ENCODE measurements around the gene PPCDC. TPM values are rescaled to one million over a fixed set of nuclear protein-coding genes. Genes with fewer than 3 reads are reported as not detected.

Gene PPCDC
- total and polyA plus RNA-seq, 2 of the 4 experiments (the other 2 are of a cell fraction): 13.3 to 16.3 TPM

- no peak within 1 kb of the TSS for H2AK9ac ChIP-seq (replicated peaks; ENCODE audit: low read depth, low read length, poor library complexity)
- intact Hi-C loops (cut with micrococcal nuclease) (no loop called here), dilution Hi-C loops (cut with HindIII; ENCODE audit: low sequenced_read_pairs, unreplicated experiment) (no loop called here), in situ Hi-C loops (cut with MboI; ENCODE audit: low sequenced_read_pairs) (no loop called here)
- H3K18ac ChIP-seq (ENCODE audit: low read depth, low read length): no peak within 1 kb of the TSS
- H2BK20ac ChIP-seq (ENCODE audit: low read depth, low read length): no peak within 1 kb of the TSS
- H2AFZ ChIP-seq (replicated peaks; ENCODE audit: low read length, poor library complexity): peak within 1 kb of the TSS; percentile 93
- H4K20me1 ChIP-seq (ENCODE audit: insufficient read depth, low read length): no peaks in the 10 kb centered on the region; the same call in 1 of the 2 replicates
- no peak within 1 kb of the TSS for H2BK15ac ChIP-seq (ENCODE audit: low read depth, low read length)
- H3K4me2 ChIP-seq (ENCODE audit: low read depth, low read length): peak within 1 kb of the TSS; percentile 88
- H2AK5ac ChIP-seq (ENCODE audit: low read depth, low read length): no peak within 1 kb of the TSS
- peak within 1 kb of the TSS; percentile 72 for H3K4me3 ChIP-seq (ENCODE audit: insufficient read depth, low read depth, low read length)
- no peak within 1 kb of the TSS for H4K91ac ChIP-seq (ENCODE audit: insufficient read depth, low read depth, low read length)
- no peak within 1 kb of the TSS for H4K5ac ChIP-seq (ENCODE audit: low read depth, low read length)
- no peak within 1 kb of the TSS for H3K23ac ChIP-seq (ENCODE audit: low read depth, low read length)
- H3K79me1 ChIP-seq (ENCODE audit: low read depth in 1 of 2, low read length in 2 of 2): no peaks in the 10 kb centered on the region
- H3K27me3 ChIP-seq (ENCODE audit: control insufficient read depth, insufficient read depth, low read length): peaks cover 26% of the 10 kb centered on the region
- H4K8ac ChIP-seq (ENCODE audit: low read depth in 2 of 2, low read length in 2 of 2): 0 out of 4 replicates have a peak within 1 kb of the TSS, but pooled peaks of 1 of the 2 experiments have one; percentile 39
- no peak within 1 kb of the TSS for H2BK5ac ChIP-seq (ENCODE audit: low read depth, low read length, poor library complexity, severe bottlenecking)
- H3K4me1 ChIP-seq (ENCODE audit: control insufficient read depth, insufficient read depth, low read length): no peaks in the 10 kb centered on the region
- peaks cover 4% of the 10 kb centered on the region; the same call in 1 of the 2 replicates for H3K9me3 ChIP-seq (ENCODE audit: control insufficient read depth, insufficient read depth, low read length)
- 1% methylated on average over 31 of the region's 58 CpGs; no CpG with 5 or more reads in 1 of the 2 experiments for WGBS, 2 experiments (ENCODE audit: extremely low coverage in 2 of 2, insufficient read length in 1 of 2)
- H3K9ac ChIP-seq (ENCODE audit: low read depth, low read length): peak within 1 kb of the TSS; percentile 57
- peak; percentile 58 for TF ChIP-seq RCOR1 (IDR thresholded peaks at IDR 0.05; ENCODE audit: insufficient replicate concordance, low read length)
- no peak for TF ChIP-seq RFX5 (IDR thresholded peaks at IDR 0.05; ENCODE audit: low read depth, low read length)
- TF ChIP-seq MAFK (IDR thresholded peaks at IDR 0.05; ENCODE audit: low read depth, low read length): no peak
- no peak for TF ChIP-seq FOS (IDR thresholded peaks at IDR 0.05; ENCODE audit: low read depth, low read length)
- no peak for TF ChIP-seq BHLHE40 (IDR thresholded peaks at IDR 0.05; ENCODE audit: low read depth, low read length)
- peak; percentile 43; the same call in 1 of the 2 replicates for TF ChIP-seq MAZ (IDR thresholded peaks at IDR 0.05; ENCODE audit: borderline replicate concordance, low read depth, low read length)
- no peak for TF ChIP-seq POLR2A (IDR thresholded peaks at IDR 0.05; ENCODE audit: low read depth, low read length)
- TF ChIP-seq SMC3 (IDR thresholded peaks at IDR 0.05; ENCODE audit: low read depth, low read length): no peak
- TF ChIP-seq, protein P1, sequence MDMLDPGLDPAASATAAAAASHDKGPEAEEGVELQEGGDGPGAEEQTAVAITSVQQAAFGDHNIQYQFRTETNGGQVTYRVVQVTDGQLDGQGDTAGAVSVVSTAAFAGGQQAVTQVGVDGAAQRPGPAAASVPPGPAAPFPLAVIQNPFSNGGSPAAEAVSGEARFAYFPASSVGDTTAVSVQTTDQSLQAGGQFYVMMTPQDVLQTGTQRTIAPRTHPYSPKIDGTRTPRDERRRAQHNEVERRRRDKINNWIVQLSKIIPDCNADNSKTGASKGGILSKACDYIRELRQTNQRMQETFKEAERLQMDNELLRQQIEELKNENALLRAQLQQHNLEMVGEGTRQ (IDR thresholded peaks at IDR 0.05; ENCODE audit: low read depth, low read length): no peak
- no peak within 1 kb of the TSS for H3K4ac ChIP-seq (ENCODE audit: low read depth, low read length)
- ATAC-seq (ENCODE audit: low read depth): peak; percentile 100
- no TSS peak for BruUV-seq (replicated peaks)
- ChIA-PET CTCF (interaction anchor here (1.0 to 1.1 kb wide), 2 partner anchors 38 to 206 kb away, joined by 3 read pairs; partner anchors contain the start of genes C15orf39 and RPP25), POLR2A (ENCODE audit: unreplicated experiment) (no interaction called here)
- DNase-seq: peak; percentile 93
- no peak within 1 kb of the TSS for H3K56ac ChIP-seq (ENCODE audit: extremely low read depth, insufficient read depth, low read length)
- H3K9me1 ChIP-seq (ENCODE audit: insufficient read depth, low read length): no peaks in the 10 kb centered on the region
- H3K14ac ChIP-seq (replicated peaks; ENCODE audit: low read depth, low read length): no peak within 1 kb of the TSS
- H3K36me3 ChIP-seq (ENCODE audit: control insufficient read depth, insufficient read depth, low read length): no peaks in the 10 kb centered on the region
- H2BK120ac ChIP-seq (ENCODE audit: low read depth, low read length): no peak within 1 kb of the TSS
- H3K27ac ChIP-seq (ENCODE audit: insufficient read depth, low read length): no peak within 1 kb of the TSS
Observed at GRCh38 chr15:74995182-74995778, 28.1 kb upstream of the PPCDC start, which contains the start of gene SCAMP5. SCAMP5 (plus strand) TSS chr15:74995563; CDS start chr15:75011840, 16,277 bp downstream.
